Measurements from ENCODE around the gene SLC25A10. TPM values are rescaled to one million over a fixed set of nuclear protein-coding genes. Genes with fewer than 3 reads are reported as not detected.
"Not testable (repeated sequence)": the region's sequence is repeated elsewhere in the genome, so short reads cannot be mapped to it uniquely, and the experiment has no call there.

The SLC25A10 gene
- total and polyA plus RNA-seq, 2 of the 8 experiments (the other 6 are each of a cell fraction or from before 2014, with no cell fraction given), result 22.2 to 43.0 TPM

DNA sequence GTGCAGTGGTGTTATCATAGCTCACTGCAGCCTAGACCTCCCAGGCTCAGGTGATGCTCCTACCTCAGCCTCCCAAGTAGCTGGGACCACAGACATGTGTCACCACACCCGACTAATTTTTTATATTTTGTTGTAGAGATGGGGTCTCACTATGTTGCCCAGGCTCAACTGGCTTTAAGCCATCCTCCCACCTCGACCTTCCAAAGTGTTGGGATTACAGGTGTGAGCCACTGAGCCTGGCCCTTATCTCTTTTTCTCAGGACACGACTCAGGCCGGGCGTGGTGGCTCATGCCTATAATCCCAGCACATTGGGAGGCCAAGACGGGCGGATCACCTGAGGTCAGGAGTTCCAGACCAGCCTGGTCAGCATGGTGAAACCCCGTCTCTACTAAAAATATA lies 27.5 kb downstream of the SLC25A10 start:
- not testable (repeated sequence) for H3K14ac ChIP-seq (ENCODE audit: insufficient read length); H3K9me3 ChIP-seq (ENCODE audit: insufficient read depth in 2 of 2, low read depth in 1 of 2, low read length in 1 of 2); H3K79me2 ChIP-seq (ENCODE audit: control insufficient read depth in 1 of 2, insufficient read depth in 2 of 2, low read length in 2 of 2); H2AK5ac ChIP-seq (ENCODE audit: low read depth, low read length); H3K79me1 ChIP-seq (ENCODE audit: low read depth, low read length); H2BK120ac ChIP-seq (replicated peaks; ENCODE audit: low read depth, low read length); H4K5ac ChIP-seq (ENCODE audit: insufficient read length, low read depth, low read length); FAIRE-seq; H3K23me2 ChIP-seq (ENCODE audit: low read depth, low read length); H4K20me1 ChIP-seq (replicated peaks in 1 of 2; ENCODE audit: control insufficient read depth in 1 of 2, insufficient read depth in 2 of 2, low read length in 2 of 2); H3K4me1 ChIP-seq (replicated peaks in 1 of 4; ENCODE audit: control insufficient read depth in 3 of 4, insufficient read depth in 4 of 4, low read length in 3 of 4); H3K27me3 ChIP-seq (replicated peaks in 1 of 4; ENCODE audit: control insufficient read depth in 3 of 4, extremely low read depth in 1 of 4, insufficient read depth in 3 of 4, low read length in 3 of 4); H4K91ac ChIP-seq (replicated peaks; ENCODE audit: insufficient read length, low read length); H3K36me3 ChIP-seq (ENCODE audit: control insufficient read depth in 2 of 4, insufficient read depth in 4 of 4, low read length in 3 of 4); H2BK12ac ChIP-seq (ENCODE audit: low read depth, low read length); DNase-seq (ENCODE audit: low read depth in 1 of 2, low spot score in 2 of 2); H3K27ac ChIP-seq (ENCODE audit: low read depth, low read length); H4K8ac ChIP-seq (ENCODE audit: extremely low read depth, insufficient read depth, low read length); H3K9ac ChIP-seq (replicated peaks in 1 of 4; ENCODE audit: extremely low read depth in 1 of 4, low read depth in 3 of 4, low read length in 3 of 4); H2BK15ac ChIP-seq (ENCODE audit: low read length); H3K4ac ChIP-seq (replicated peaks; ENCODE audit: insufficient read length, low read depth, low read length); H3K56ac ChIP-seq (replicated peaks; ENCODE audit: insufficient read length, low read depth, low read length); H2AFZ ChIP-seq (ENCODE audit: low read length); H3K4me3 ChIP-seq (ENCODE audit: extremely low read depth in 1 of 4, insufficient read depth in 2 of 4, low read depth in 3 of 4, low read length in 4 of 4); H2BK5ac ChIP-seq (ENCODE audit: low read depth, low read length); H3K23ac ChIP-seq (ENCODE audit: insufficient read length); H3K18ac ChIP-seq (ENCODE audit: extremely low read depth, low read length); H3K4me2 ChIP-seq (ENCODE audit: insufficient read depth in 1 of 2, low read depth in 2 of 2, low read length in 2 of 2); H2BK20ac ChIP-seq (ENCODE audit: low read length)
- 88% methylated on average over 8 of the region's 8 CpGs; no CpG with 5 or more reads in 1 of the 2 experiments for WGBS, 2 experiments (ENCODE audit: extremely low coverage in 1 of 2, insufficient coverage in 1 of 2, insufficient read length in 1 of 2, insufficient replicate concordance in 2 of 2, low coverage in 1 of 2, low lambda C conversion rate in 2 of 2, missing lambda C conversion rate in 1 of 2)
- ChIA-PET POLR2A (ENCODE audit: partially characterized antibody) (interaction anchor here (0.6 to 1.3 kb wide), 2 partner anchors 80 to 87 kb away, joined by 3 read pairs; no protein-coding TSS in a partner anchor), CTCF (ENCODE audit: partially characterized antibody) (interaction anchor here (1.3 to 2.1 kb wide), 3 partner anchors 68 to 130 kb away, joined by 3 to 8 read pairs (median 4); no protein-coding TSS in a partner anchor)

All from H1 (cell line).